NCI-H1694 (cell line): ENCODE measurements around the gene AACS.
A peak's percentile ranks its signal among the peaks of the same experiment; 100 is the strongest.

Experiments used
- DNase-seq: peaks from one replicate; lab custom pipeline; 2025; lab: John Stamatoyannopoulos, UW

The AACS gene

GRCh38 chr12:125152463-125152862 is 87.2 kb downstream of the AACS start:
- no peak for DNase-seq

DNA sequence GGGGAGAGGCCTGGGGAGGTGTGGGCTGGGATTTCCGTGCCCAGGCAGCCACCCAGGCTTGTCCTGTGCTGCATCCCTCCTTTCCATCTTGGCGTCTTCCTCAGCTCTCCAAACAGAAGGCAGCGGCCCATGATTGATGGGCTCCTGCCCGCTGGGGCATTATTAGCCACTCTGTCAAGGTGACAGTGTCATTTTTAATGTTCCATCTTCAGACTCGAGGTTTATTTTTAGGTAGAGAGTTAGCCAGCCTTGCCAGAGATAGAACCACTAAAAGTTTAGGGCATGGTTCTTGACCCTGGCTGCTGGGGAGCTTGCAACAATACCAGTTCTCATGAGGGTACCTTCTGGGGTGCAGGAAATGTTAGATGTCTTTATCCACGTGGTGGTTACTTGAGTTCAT is 90.1 kb downstream of the AACS start:
- no peak for DNase-seq

DNA sequence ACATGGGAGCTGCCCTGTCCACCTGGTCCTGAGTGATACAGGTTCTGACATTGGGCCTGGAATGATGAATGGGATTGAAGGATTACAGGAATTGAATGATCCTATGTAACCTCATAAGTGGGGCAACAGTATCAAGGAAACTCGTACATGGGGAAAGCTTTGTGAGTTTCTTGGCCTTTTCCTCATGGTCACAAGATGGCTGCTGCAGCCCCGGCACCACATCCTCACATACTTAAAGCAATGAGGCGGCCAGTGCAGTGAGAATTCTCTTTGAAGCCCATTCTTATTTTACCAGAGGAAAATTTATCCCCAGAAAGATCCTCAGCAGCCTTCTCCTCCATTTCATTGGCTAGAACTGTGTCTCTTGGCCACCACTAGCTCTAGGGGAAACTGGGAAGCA is 91.9 kb downstream of the AACS start:
- no peak for DNase-seq

GRCh38 chr12:125159702-125160101 is 94.5 kb downstream of the AACS start:
- peak; percentile 40 for DNase-seq

GRCh38 chr12:125160281-125160955 is 95.2 kb downstream of the AACS start:
- peak; percentile 9 for DNase-seq

DNA sequence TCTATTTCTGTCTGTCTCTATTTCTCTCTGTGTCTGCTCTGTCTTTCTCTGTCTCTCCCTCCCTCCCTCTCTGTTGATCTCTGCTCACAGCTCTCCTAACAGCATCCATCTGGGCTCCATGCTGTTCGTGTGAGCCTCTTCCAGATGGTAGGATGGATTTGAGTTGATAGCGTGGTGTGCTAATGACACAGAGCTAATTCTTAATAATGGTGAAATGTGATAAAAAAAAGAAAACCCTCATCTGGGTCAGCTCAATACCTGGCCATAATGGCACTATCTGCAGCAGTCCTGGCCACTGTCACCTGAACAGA is 96.4 kb downstream of the AACS start:
- DNase-seq: peak; percentile 52

- no peak for DNase-seq
Observed at GRCh38 chr12:125162489-125163028, 97.3 kb downstream of the AACS start.

GRCh38 chr12:125163148-125163547 is 97.9 kb downstream of the AACS start:
- DNase-seq: no peak

GRCh38 chr12:125164541-125164940 is 99.3 kb downstream of the AACS start:
- DNase-seq: no peak

DNA sequence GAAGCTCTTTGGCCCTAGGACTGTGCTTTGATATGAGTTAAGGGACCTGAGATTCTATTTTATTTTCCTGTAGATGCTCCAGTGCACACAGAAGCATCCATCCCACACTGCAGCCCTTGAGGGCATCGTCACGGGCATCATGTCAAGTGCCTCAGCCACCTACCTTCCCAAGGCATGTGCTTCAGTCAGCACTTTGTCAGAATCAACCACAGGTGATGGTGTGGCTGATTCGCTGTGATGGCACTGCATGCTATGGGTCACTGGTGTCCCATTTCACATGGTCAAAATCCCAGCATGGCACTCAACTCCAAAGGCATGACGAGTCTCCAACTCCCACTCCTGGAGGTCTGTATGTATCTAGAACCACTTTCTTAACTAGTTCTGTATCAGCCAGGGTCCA is 100.8 kb downstream of the AACS start:
- DNase-seq: no peak

DNA sequence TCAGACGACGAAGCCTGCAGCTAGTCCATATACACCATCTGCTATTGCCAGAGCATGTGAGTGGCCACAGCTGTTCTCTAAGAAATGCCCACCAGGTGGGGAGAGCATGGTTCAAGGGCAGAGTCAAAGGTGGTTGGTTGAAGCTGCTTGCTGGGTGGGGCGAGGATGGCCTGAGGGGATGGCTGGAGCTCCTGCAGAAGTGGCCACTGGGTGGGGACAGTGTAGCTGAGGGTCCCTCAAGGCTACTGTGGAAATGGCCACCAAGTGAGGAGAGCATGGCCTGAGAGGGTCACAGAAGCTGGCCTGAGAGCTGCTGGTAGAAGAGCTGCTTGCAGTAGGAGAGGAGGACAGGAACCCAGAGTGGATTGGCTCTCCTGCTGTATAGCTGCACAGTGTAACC is 102.4 kb downstream of the AACS start:
- no peak for DNase-seq

GRCh38 chr12:125169451-125169850 is 104.2 kb downstream of the AACS start:
- DNase-seq: no peak

GRCh38 chr12:125169870-125170269 is 104.6 kb downstream of the AACS start:
- no peak for DNase-seq

DNA sequence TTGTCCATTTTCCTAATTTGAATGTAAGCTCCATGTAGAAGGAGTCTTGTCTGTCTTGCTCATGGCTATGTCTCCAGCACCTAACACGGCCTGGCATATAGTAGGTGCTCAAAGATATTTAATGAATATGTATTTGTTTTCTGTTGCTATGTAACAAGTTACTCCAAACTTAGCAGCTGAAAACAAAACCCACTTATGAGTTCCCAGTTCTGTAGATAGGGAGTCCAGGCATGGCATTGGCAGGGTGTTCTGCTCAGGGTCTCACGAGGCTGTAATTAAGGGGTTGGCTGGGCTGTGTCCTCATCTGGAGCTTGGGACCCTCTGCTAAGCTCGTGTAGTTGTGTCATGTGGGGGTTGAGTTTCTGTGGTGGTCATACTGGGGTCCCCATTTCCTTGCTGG is 106.0 kb downstream of the AACS start:
- DNase-seq: no peak

DNA sequence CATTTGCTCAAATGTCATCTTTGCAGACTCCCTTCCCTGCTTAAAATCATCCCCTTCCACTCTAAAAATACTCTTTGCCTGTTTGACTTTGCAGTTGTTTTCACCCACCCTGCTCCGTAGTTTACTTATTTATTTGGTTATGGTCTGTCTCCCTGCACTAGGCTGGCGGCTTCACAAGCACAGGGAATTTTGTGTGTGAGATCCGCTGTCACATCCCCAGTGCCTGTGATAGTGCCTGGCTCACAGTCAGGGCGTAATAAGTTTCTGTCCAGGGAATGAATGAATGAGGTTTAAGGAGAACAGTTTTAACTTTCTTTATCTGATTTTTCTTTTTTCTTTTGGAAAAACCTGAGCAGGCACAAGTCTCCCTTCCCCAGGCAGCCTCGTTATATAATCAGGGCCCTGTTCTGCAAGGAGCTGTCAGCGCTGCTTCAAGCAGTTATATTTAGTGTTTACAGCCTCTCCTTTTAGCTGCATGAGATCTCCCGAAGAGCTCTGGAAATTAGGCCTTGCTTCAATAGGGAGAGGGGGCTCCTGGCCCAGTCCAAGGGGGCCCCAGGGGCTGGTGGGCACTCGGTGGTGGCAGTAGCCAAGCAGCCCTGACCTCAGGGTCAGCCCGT is 107.1 kb downstream of the AACS start:
- DNase-seq: no peak

GRCh38 chr12:125175576-125175975 is 110.3 kb downstream of the AACS start:
- DNase-seq: no peak

DNA sequence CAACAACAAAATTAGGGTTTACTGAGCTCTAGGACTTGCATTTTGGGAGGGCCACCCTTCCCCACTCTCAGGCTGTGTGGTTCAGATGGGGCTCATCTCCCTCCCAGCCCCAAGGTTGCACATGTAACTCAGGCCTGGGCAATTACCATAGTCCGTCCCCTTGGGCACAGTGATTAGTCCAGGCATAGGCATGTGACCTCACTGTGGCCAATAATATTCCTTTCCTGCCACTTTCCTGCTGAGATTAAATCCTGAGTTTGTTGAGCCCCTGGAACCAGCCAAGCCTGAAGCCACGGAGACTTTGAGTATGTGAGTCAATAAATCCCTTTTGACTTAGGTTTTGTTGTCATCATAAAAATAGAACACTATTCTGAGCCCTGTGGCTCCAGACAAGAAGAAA is 113.0 kb downstream of the AACS start:
- DNase-seq: no peak

DNA sequence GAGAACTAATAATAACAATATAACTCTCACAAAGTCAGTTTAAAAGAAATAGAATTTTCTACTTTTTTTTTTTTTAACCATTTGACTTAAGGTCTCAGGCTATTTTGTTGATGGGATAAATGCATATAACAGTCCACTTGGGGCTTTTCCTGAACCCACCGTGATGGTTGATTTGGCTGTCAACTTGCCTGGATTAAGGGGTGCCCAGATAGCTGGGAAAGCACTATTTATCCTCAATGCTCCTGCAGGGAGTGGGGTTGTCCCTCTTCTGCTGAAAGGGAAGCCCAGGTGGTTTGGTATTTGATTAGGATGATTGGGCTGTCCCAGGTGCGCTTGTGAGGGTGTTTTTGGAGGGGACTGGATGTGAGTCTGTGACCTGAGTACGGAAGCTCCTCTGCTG is 114.9 kb downstream of the AACS start:
- DNase-seq: no peak

- no peak for DNase-seq
Observed at GRCh38 chr12:125181107-125181506, 115.9 kb downstream of the AACS start.

GRCh38 chr12:125183187-125184067 is 118.2 kb downstream of the AACS start:
- peak; percentile 42 for DNase-seq

DNA sequence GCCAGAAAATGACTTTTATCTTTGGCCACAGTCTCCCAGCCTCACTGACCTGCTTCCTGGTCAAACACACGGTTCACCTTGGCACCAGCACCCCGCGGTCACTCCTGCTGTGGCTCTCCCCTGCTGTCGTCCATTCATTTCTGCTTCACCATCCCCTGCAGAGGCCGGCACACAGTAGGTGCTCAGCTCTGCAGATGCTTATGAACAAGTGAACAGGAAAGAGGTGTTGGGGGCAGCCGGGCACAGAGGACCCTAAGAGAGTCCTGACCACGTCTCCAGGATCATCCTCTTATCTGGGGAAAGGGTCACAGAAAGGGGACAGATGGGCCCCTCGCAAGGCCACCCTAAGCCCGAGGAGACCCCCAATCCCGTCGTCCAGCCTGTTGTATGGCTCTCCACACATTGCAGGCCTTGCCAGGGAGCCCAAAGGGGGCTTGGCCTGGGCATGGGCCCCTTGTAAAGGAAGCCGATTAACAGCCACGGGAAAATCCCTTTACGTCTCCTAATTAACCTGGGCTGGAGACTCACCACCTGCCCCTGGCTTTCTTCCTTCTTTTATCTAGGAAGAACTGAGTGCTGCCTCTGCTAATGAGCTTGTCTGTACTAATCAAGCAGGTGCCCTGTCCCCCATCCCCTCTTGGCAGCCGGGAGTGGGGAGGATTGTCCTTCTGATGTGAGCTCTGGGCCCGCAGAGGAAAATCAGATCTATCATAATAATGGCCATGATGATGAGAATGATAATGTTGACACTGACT is 119.2 kb downstream of the AACS start:
- DNase-seq: no peak

GRCh38 chr12:125185311-125185739 is 120.1 kb downstream of the AACS start:
- no peak for DNase-seq
